Ramos (cell line): ENCODE results near the gene IGSF6.
"Not testable (repeated sequence)": the region's sequence is repeated elsewhere in the genome, so short reads cannot be mapped to it uniquely, and the experiment has no call there.

Experiments used
- in situ Hi-C: fragments of 300-500 bp; cut with MboI; formaldehyde crosslinking; loops from one replicate; pipeline ENCODE4 v1.14.3; 2022; ENCODE audit warnings: low sequenced_read_pairs; ENCODE audit not compliant: unreplicated experiment

IGSF6 gene

GRCh38 chr16:21631376-21631775 lies 21.0 kb downstream of the IGSF6 start:
- in situ Hi-C loops = not testable (repeated sequence)

GRCh38 chr16:21630866-21631265 lies 21.5 kb downstream of the IGSF6 start:
- in situ Hi-C loops = not testable (repeated sequence)

- in situ Hi-C loops = not testable (repeated sequence)
Measured at GRCh38 chr16:21629616-21630539, 22.5 kb downstream of the IGSF6 start.

GRCh38 chr16:21628772-21629171 lies 23.6 kb downstream of the IGSF6 start:
- in situ Hi-C loops = no loop called here

- in situ Hi-C loops = no loop called here
Measured at GRCh38 chr16:21628121-21628726, 24.2 kb downstream of the IGSF6 start.

- in situ Hi-C loops = no loop called here
Measured at GRCh38 chr16:21626659-21627277, 25.6 kb downstream of the IGSF6 start.

GRCh38 chr16:21625026-21625425 lies 27.4 kb downstream of the IGSF6 start:
- in situ Hi-C loops = no loop called here

- in situ Hi-C loops = no loop called here
Measured at GRCh38 chr16:21622545-21622944, 29.9 kb downstream of the IGSF6 start.

GRCh38 chr16:21620592-21620991 lies 31.8 kb downstream of the IGSF6 start:
- in situ Hi-C loops = no loop called here

GRCh38 chr16:21619765-21620425 lies 32.5 kb downstream of the IGSF6 start:
- in situ Hi-C loops = no loop called here

GRCh38 chr16:21618281-21618680 lies 34.1 kb downstream of the IGSF6 start:
- in situ Hi-C loops = no loop called here

- in situ Hi-C loops = no loop called here
Measured at GRCh38 chr16:21617607-21618006, 34.8 kb downstream of the IGSF6 start.

GRCh38 chr16:21614896-21615295 lies 37.5 kb downstream of the IGSF6 start:
- in situ Hi-C loops = no loop called here

GRCh38 chr16:21613781-21614180 lies 38.6 kb downstream of the IGSF6 start:
- in situ Hi-C loops = no loop called here

GRCh38 chr16:21613361-21613760 lies 39.0 kb downstream of the IGSF6 start:
- in situ Hi-C loops = no loop called here

GRCh38 chr16:21611556-21612384 lies 40.6 kb downstream of the IGSF6 start:
- in situ Hi-C loops = no loop called here

- in situ Hi-C loops = no loop called here
Measured at GRCh38 chr16:21611198-21611555, 41.2 kb downstream of the IGSF6 start.

GRCh38 chr16:21610766-21611165 lies 41.6 kb downstream of the IGSF6 start:
- in situ Hi-C loops = no loop called here

- in situ Hi-C loops = no loop called here
Measured at GRCh38 chr16:21610006-21610544, 42.3 kb downstream of the IGSF6 start.
